Prostate gland (tissue), 2 donors: ENCODE results near the gene CHID1.

Source experiments
- CTCF ChIP-seq, 4 experiments: fragments of 200-600 bp in 2 of 4; fragments of 450-650 bp in 2 of 4; sonication (generic) in 2 of 4; IDR thresholded peaks; 1 replicate in 3 of 4; 2 replicates in 1 of 4; pipeline ENCODE4 v1.5.1; 2016 to 2019; ENCODE audit warnings: antibody characterized with exemption in 4 of 4, mild to moderate bottlenecking in 2 of 4, moderate library complexity in 2 of 4
- POLR2A ChIP-seq: fragments of 450-650 bp; IDR thresholded peaks from one replicate; pipeline ENCODE4 v1.6.1; 2016; ENCODE audit warnings: antibody characterized with exemption, mild to moderate bottlenecking
- POLR2AphosphoS5 ChIP-seq: sonication (generic); formaldehyde crosslinking; IDR thresholded peaks from one replicate; pipeline ENCODE4 v1.6.1; 2017; ENCODE audit warnings: antibody characterized with exemption

DNA sequence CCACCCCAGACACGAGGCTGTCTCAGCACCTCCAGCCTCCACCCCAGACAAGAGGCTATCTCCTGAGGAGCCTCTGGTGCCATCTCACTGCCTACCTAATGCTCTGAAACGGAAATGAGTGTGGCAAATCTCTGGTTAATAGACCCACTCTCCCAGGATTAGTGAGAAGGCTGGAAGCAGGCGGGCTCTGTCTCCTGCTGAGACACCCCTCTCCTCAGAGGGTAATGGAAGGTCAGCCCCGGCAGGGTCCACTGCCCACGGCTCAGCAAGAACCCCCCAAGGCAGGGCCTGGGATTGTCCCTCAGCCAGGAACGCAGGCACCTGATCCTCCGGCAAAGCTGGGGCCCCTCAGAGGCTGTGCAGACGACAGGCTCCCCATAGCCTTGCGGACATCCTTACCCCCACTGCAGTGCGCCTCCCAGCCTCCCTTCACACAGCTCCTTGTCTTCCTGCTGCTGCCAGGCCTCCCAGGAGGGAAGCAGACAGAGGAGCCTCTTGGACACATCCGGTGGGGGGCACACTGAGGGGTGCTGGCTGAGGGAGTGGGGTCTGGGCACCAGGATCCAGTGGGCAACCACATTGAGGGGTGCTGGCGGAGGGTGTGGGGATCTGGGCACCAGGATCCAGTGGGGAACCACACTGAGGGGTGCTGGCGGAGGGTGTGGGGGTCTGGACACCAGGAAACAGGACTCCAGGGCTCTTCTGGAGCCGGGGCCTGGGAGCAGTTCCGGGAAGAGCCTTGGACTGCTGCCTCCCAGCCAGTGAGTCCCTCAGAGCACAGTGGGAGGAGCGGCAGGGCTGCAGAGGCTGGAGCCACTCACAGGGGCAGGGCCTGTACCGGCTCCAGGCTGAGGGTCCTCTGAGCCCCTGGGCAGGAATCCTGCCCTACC is 13.1 kb downstream of the CHID1 start:
- TF ChIP-seq POLR2A (no peak), CTCF (IDR thresholded peaks at IDR 0.05) (no peak), POLR2AphosphoS5 (no peak)
